ENCODE measurements around the gene ADAP1. TPM values are rescaled to one million over a fixed set of nuclear protein-coding genes. Genes with fewer than 3 reads are reported as not detected.

The ADAP1 gene
- polyA plus RNA-seq, 1 experiment: 5.1 TPM

- DNase-seq (ENCODE audit: low read depth): no peak
- H3K36me3 ChIP-seq (ENCODE audit: control insufficient read depth, insufficient read depth, low read length): peaks cover 30% of the 10 kb centered on the region
- CTCF ChIA-PET: interaction anchor here (0.9 kb wide), 1 partner anchor 24 kb away, joined by 4 read pairs; no protein-coding TSS in a partner anchor
- POLR2A ChIA-PET: no interaction called here
- H3K27me3 ChIP-seq (ENCODE audit: control insufficient read depth, insufficient read depth, low read length): no peaks in the 10 kb centered on the region; the same call in 1 of the 2 replicates
- H3K4me3 ChIP-seq (ENCODE audit: low read depth, low read length): no peak overlapping the region
- no peak for TF ChIP-seq CTCF (IDR thresholded peaks at IDR 0.05; ENCODE audit: insufficient read depth, low read depth, low read length)
Measured at GRCh38 chr7:968205-969105, 14.0 kb upstream of the ADAP1 start.

- H3K36me3 ChIP-seq (ENCODE audit: control insufficient read depth, insufficient read depth, low read length): peaks cover 27% of the 10 kb centered on the region
- POLR2A ChIA-PET: no interaction called here
- no peaks in the 10 kb centered on the region; the same call in 1 of the 2 replicates for H3K27me3 ChIP-seq (ENCODE audit: control insufficient read depth, insufficient read depth, low read length)
- no peak for TF ChIP-seq CTCF (IDR thresholded peaks at IDR 0.05; ENCODE audit: insufficient read depth, low read depth, low read length)
- DNase-seq (ENCODE audit: low read depth): no peak
- CTCF ChIA-PET: interaction anchor here (0.6 to 0.9 kb wide), 2 partner anchors 25 to 98 kb away, joined by 3 to 4 read pairs; no protein-coding TSS in a partner anchor
- H3K4me3 ChIP-seq (ENCODE audit: low read depth, low read length): no peak overlapping the region
Measured at GRCh38 chr7:967361-968082, 13.0 kb upstream of the ADAP1 start.

DNA sequence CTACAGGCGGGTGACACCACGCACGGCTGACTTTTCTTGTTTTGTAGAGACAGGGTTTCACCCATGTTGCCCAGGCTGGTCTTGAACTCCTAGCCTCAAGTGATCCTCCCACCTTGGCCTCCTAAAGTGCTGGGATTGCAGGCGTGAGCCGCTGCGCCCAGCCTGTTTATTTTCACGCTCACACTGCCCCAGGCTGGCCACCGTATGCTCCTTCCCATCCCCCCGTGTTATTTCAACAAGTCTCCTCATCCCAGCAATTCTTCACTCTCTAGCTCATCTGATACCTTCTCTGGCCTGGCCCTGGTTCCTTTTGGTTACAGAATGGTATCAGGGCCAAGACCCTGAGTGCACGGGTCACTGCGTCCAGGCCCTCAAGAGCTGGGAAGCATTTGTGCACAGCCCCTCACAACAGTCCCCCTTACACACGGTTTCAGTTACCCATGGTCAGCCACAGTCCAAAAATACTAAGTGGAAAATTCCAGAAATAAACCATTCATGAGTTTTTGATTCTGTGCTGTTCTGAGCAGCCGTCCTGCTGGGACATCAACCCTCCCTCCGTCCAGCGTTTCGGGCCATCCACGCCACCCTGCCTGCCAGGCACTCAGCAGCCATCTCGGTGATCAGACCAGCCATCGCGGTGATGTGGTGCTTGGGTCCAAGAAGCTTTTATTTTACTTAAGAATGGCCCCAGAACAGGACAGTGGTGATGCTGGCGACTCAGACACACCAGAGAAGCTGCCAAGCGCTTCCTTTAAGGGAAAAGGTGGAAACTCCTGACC is 12.0 kb upstream of the ADAP1 start:
- ChIA-PET POLR2A (no interaction called here), CTCF (interaction anchor here (1.2 kb wide), 1 partner anchor 16 kb away, joined by 3 read pairs; the partner anchor contains the start of gene CYP2W1)
- Histone ChIP-seq H3K4me3 (ENCODE audit: low read depth, low read length) (no peak overlapping the region), H3K36me3 (ENCODE audit: control insufficient read depth, insufficient read depth, low read length) (peaks cover 22% of the 10 kb centered on the region), H3K27me3 (ENCODE audit: control insufficient read depth, insufficient read depth, low read length) (no peaks in the 10 kb centered on the region; the same call in 1 of the 2 replicates)
- no peak for DNase-seq (ENCODE audit: low read depth)
- no peak for TF ChIP-seq CTCF (IDR thresholded peaks at IDR 0.05; ENCODE audit: insufficient read depth, low read depth, low read length)

GRCh38 chr7:964401-965231 is 10.1 kb upstream of the ADAP1 start:
- Histone ChIP-seq H3K4me3 (ENCODE audit: low read depth, low read length) (no peak overlapping the region), H3K27me3 (ENCODE audit: control insufficient read depth, insufficient read depth, low read length) (peaks cover 2% of the 10 kb centered on the region), H3K36me3 (ENCODE audit: control insufficient read depth, insufficient read depth, low read length) (peaks cover 15% of the 10 kb centered on the region)
- POLR2A ChIA-PET: no interaction called here
- no peak for DNase-seq (ENCODE audit: low read depth)
- no peak for TF ChIP-seq CTCF (IDR thresholded peaks at IDR 0.05; ENCODE audit: insufficient read depth, low read depth, low read length)
- CTCF ChIA-PET: no interaction called here
